ENCODE results near the gene PEBP1. TPM values are rescaled to one million over a fixed set of nuclear protein-coding genes. Genes with fewer than 3 reads are reported as not detected.

PEBP1 gene
- total RNA-seq, 1 experiment from 2014 or later, result 320 TPM

DNA sequence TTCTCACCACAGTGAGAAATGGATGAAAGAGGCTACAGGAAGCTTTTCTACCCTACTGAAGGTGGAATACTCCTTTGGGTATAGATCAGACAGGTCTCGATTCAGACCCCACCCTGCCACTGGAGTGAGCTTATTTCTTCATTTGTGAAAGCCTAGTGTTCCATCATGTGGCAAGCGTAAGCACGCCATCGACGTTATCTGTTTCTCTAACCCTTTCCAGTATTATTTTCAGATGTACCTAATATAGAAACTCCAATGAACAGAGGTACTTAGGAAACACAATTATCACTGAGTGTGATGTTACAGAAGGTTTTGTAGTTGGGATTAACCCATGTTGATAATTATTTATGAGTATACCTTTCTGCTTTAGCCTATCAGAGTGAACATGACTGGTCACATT lies 12.4 kb downstream of the PEBP1 start:
- Histone ChIP-seq H2BK5ac (ENCODE audit: insufficient read length, low read length) (no peak overlapping the region), H3K9ac (ENCODE audit: extremely low read depth, insufficient read length, low read length) (no peak overlapping the region), H2AFZ (ENCODE audit: low read length) (no peak overlapping the region), H3K56ac (ENCODE audit: insufficient read length, low read depth, low read length) (no peak overlapping the region), H3K23me2 (ENCODE audit: insufficient read length, low read depth, low read length, poor library complexity, severe bottlenecking) (no peaks in the 10 kb centered on the region), H3K27ac (ENCODE audit: insufficient read length, low read depth, low read length) (no peak overlapping the region), H4K20me1 (ENCODE audit: control insufficient read depth, insufficient read depth, insufficient read length) (no peaks in the 10 kb centered on the region), H2AK5ac (ENCODE audit: insufficient read length, low read length) (no peak overlapping the region), H3K18ac (ENCODE audit: insufficient read length, low read depth, low read length) (no peak overlapping the region), H3K4me1 (ENCODE audit: insufficient read depth, low read length) (no peaks in the 10 kb centered on the region), H3K79me1 (ENCODE audit: insufficient read depth, low read depth, low read length, poor library complexity, severe bottlenecking) (no peaks in the 10 kb centered on the region), H3K14ac (ENCODE audit: insufficient read depth, low read length) (no peak overlapping the region), H3K23ac (ENCODE audit: insufficient read length, low read depth, low read length) (no peak overlapping the region), H3K79me2 (ENCODE audit: insufficient read depth, low read length) (no peaks in the 10 kb centered on the region), H3K9me3 (ENCODE audit: control insufficient read depth, low read depth, low read length) (no peaks in the 10 kb centered on the region), H3K4me2 (ENCODE audit: insufficient read depth, insufficient read length, low read length) (no peak overlapping the region), H3K27me3 (ENCODE audit: insufficient read depth, low read length) (no peaks in the 10 kb centered on the region), H2BK120ac (ENCODE audit: low read depth, low read length, poor library complexity, severe bottlenecking) (no peak overlapping the region), H3T11ph (ENCODE audit: low read length) (no peak overlapping the region), H4K8ac (replicated peaks; ENCODE audit: insufficient read length, low read depth, low read length) (no peak overlapping the region), H2BK20ac (ENCODE audit: low read depth, low read length, poor library complexity, severe bottlenecking) (no peak overlapping the region), H4K91ac (ENCODE audit: insufficient read length, low read depth, low read length) (no peak overlapping the region), H2BK15ac (ENCODE audit: low read depth, low read length) (no peak overlapping the region), H4K5ac (ENCODE audit: insufficient read length, low read depth, low read length) (no peak overlapping the region), H3K4ac (ENCODE audit: low read depth, low read length) (no peak overlapping the region), H2BK12ac (ENCODE audit: insufficient read length, low read depth, low read length) (no peak overlapping the region)
- H3K9me3 Mint-ChIP-seq, result no peaks in the 10 kb centered on the region
- no peak overlapping the region for H3K27ac Mint-ChIP-seq
- no peaks in the 10 kb centered on the region for H3K4me1 Mint-ChIP-seq
- H3K27me3 Mint-ChIP-seq (ENCODE audit: low read depth), result no peaks in the 10 kb centered on the region
- peaks cover 27 to 57% (median 46%) of the 10 kb centered on the region in 3 experiments; a peak in 6 of 7 replicates for H3K36me3 Mint-ChIP-seq (ENCODE audit: insufficient read depth in 1 of 3, low read depth in 3 of 3)
- no peak for DNase-seq
- no CpG with 5 or more reads among the region's 5 CpGs for WGBS (ENCODE audit: extremely low coverage, insufficient read length, low lambda C conversion rate)
- TF ChIP-seq, protein P1, sequence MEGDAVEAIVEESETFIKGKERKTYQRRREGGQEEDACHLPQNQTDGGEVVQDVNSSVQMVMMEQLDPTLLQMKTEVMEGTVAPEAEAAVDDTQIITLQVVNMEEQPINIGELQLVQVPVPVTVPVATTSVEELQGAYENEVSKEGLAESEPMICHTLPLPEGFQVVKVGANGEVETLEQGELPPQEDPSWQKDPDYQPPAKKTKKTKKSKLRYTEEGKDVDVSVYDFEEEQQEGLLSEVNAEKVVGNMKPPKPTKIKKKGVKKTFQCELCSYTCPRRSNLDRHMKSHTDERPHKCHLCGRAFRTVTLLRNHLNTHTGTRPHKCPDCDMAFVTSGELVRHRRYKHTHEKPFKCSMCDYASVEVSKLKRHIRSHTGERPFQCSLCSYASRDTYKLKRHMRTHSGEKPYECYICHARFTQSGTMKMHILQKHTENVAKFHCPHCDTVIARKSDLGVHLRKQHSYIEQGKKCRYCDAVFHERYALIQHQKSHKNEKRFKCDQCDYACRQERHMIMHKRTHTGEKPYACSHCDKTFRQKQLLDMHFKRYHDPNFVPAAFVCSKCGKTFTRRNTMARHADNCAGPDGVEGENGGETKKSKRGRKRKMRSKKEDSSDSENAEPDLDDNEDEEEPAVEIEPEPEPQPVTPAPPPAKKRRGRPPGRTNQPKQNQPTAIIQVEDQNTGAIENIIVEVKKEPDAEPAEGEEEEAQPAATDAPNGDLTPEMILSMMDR (conservative IDR thresholded peaks at IDR 0.05), result no peak
- no peak overlapping the region for H3K4me3 Mint-ChIP-seq
